ENCODE results near the gene ICAM1. TPM values are rescaled to one million over a fixed set of nuclear protein-coding genes. Genes with fewer than 3 reads are reported as not detected.

The ICAM1 gene, protein sequence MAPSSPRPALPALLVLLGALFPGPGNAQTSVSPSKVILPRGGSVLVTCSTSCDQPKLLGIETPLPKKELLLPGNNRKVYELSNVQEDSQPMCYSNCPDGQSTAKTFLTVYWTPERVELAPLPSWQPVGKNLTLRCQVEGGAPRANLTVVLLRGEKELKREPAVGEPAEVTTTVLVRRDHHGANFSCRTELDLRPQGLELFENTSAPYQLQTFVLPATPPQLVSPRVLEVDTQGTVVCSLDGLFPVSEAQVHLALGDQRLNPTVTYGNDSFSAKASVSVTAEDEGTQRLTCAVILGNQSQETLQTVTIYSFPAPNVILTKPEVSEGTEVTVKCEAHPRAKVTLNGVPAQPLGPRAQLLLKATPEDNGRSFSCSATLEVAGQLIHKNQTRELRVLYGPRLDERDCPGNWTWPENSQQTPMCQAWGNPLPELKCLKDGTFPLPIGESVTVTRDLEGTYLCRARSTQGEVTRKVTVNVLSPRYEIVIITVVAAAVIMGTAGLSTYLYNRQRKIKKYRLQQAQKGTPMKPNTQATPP
- polyA plus RNA-seq (ENCODE audit: insufficient read length in 3 of 3): 1 to 10 TPM; 5.3 to 6.7 (median 6.7) TPM
- long read RNA-seq, donor 1, partial matches to known transcripts: 0 of 1 reads
- long read RNA-seq, donor 1, other reads (novel, unspliced or antisense): 0 of 1 reads
- long read RNA-seq, donor 2, partial matches to known transcripts: 0 of 1 reads
- long read RNA-seq, donor 2, other reads (novel, unspliced or antisense): 0 of 1 reads
- long read RNA-seq, donor 3, partial matches to known transcripts: 0 of 1 reads
- long read RNA-seq, donor 3, other reads (novel, unspliced or antisense): 0 of 1 reads
- long read RNA-seq, donor 4, partial matches to known transcripts: 0 of 2 reads
- long read RNA-seq, donor 4, other reads (novel, unspliced or antisense): 0 of 2 reads
- long read RNA-seq, donor 5: 0 reads
- long read RNA-seq, donor 6: 0 reads
- long read RNA-seq, donor 7, partial matches to known transcripts: 0 of 2 reads
- long read RNA-seq, donor 7, other reads (novel, unspliced or antisense): 0 of 2 reads
- long read RNA-seq, donor 8: 0 reads
- long read RNA-seq, donor 9, partial matches to known transcripts: 0 of 1 reads
- long read RNA-seq, donor 9, other reads (novel, unspliced or antisense): 0 of 1 reads
- long read RNA-seq, donor 10, partial matches to known transcripts: 0 of 2 reads
- long read RNA-seq, donor 10, other reads (novel, unspliced or antisense): 0 of 2 reads
- long read RNA-seq, donor 11, partial matches to known transcripts: 0 of 1 reads
- long read RNA-seq, donor 11, other reads (novel, unspliced or antisense): 0 of 1 reads
- long read RNA-seq, donor 12: 0 reads
- long read RNA-seq, donor 13: 0 reads
- long read RNA-seq, donor 14: 0 reads
- long read RNA-seq, donor 15, partial matches to known transcripts: 0 of 1 reads
- long read RNA-seq, donor 15, other reads (novel, unspliced or antisense): 0 of 1 reads
- long read RNA-seq, donor 16, partial matches to known transcripts: 0 of 3 reads
- long read RNA-seq, donor 16, other reads (novel, unspliced or antisense): 0 of 3 reads

DNA sequence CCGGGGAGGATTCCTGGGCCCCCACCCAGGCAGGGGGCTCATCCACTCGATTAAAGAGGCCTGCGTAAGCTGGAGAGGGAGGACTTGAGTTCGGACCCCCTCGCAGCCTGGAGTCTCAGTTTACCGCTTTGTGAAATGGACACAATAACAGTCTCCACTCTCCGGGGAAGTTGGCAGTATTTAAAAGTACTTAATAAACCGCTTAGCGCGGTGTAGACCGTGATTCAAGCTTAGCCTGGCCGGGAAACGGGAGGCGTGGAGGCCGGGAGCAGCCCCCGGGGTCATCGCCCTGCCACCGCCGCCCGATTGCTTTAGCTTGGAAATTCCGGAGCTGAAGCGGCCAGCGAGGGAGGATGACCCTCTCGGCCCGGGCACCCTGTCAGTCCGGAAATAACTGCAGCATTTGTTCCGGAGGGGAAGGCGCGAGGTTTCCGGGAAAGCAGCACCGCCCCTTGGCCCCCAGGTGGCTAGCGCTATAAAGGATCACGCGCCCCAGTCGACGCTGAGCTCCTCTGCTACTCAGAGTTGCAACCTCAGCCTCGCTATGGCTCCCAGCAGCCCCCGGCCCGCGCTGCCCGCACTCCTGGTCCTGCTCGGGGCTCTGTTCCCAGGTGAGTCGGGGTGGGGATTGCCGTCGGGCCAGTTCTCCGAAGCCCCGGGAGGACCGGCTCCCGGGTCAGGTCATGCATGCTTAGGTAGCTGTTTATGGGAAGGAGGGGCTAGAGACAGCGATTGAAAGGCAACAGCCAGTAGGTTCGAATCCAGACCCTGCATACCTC is at the start of gene ICAM1:
TSS of gene ICAM1 (plus strand) at position 505 of the 779 bp plus-strand sequence. CDS start at position 545, 40 bp downstream.
- peak in 1 of 11 donors; percentile 37 for DNase-seq (ENCODE audit: extremely low read depth in 1 of 11, low read depth in 9 of 11, low spot score in 4 of 11)

DNA sequence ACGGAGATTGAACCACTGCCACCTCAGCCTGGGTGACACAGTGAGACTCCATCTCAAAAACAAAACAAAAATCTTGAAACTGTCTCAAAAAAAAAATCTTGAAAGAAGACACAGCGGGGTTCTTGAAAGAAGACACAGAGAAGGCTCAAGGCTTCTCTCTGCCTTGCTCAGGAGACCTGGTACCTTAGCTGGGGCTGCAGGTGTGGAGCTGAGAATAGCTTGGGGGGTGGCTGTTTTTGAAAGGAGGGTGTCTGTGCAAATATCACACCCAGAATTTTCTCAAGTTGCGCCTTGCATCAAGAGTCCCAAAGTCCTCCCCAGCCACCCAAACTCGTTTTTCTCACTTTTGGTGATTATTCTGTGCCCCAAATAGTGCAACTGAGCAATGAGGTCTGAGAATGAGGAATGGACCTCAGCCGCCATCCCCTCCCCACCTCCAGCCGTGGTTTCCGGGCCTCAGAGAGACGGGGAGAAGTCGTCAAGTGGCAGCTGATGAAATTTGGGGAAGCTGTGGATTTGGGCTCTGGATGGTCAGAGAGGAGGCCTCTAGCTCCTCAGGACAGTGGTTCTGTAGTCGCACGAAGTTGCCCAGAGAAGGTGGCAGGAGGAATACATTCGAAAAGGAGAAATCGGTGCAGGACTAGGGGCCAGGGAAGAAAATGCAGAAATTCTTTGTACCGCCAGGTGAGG is 48.6 kb upstream of the ICAM1 start:
- no peak for DNase-seq (ENCODE audit: extremely low read depth in 1 of 11, low read depth in 9 of 11, low spot score in 4 of 11)

DNA sequence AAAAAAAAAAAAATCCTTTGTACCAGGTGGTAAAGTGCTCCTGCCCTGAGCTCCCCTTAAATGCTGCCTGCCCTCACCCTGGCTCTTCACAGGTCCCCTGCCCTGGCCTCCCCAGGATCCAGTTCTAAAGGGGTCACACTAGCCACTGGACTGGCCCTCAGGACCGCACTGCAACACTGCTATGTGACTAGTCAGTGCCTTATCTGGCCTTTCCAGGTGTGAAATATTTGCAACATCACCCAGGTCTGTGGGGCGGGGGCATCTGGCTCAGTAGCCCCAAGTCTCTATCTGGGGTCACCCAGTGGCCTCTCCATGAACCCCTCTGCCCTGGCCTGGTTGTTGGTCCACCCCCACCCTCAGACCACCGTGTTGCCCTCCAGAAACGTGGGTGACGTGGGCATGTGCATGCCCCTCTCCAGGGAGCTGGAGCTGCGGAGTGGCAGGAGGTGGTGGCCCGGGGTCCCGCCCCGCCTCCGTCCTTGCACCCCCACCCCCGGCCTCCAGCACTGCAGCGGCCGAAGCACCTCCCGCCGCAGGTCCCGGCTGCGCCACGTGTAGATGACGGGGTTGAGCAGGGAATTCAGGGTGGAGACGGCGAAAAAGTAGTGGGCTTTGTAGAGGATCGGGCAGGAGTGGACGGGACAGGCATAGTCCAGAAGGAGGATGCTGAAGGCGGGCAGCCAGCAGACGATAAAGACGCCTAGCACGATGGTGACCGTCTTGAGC is 47.3 kb upstream of the ICAM1 start:
- no peak for DNase-seq (ENCODE audit: extremely low read depth in 1 of 11, low read depth in 9 of 11, low spot score in 4 of 11)

DNA sequence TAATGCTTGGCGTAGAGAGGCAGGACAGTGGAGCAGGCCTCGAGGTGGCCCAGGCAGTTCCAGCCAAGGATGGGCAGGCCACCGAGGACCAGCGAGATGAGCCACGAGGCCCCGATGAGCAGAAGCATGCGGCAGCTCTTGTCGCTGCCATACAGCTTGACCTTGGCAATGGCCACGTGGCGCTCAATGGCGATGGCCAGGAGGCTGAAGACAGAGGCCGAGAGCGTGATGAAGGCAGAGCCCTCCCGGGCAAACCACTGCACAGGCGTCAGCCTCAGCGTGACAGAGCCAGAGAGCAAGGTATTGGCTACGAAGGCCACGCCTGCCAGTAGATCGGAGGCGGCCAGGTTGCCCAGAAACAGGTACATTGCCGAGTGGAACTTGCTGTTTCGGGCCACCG is 46.6 kb upstream of the ICAM1 start:
- no peak for DNase-seq (ENCODE audit: extremely low read depth in 1 of 11, low read depth in 9 of 11, low spot score in 4 of 11)

DNA sequence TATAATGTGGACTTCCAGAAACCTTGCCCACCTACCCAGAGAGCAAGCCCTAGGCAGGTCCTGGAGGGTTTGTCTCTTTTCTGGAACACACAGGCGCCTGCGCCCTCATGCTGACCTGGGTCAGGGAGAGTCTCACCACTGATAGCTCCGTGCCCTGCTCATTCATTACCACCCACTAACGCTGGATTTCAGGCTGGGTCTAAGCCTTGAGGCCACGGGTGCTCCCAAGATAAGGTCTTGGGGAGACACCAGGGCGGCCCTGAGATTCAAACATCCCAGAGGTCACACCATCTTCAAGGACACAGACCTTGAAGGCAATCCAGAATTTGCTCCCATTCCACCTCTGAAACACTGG is 44.9 kb upstream of the ICAM1 start:
- no peak for DNase-seq (ENCODE audit: extremely low read depth in 1 of 11, low read depth in 9 of 11, low spot score in 4 of 11)

DNA sequence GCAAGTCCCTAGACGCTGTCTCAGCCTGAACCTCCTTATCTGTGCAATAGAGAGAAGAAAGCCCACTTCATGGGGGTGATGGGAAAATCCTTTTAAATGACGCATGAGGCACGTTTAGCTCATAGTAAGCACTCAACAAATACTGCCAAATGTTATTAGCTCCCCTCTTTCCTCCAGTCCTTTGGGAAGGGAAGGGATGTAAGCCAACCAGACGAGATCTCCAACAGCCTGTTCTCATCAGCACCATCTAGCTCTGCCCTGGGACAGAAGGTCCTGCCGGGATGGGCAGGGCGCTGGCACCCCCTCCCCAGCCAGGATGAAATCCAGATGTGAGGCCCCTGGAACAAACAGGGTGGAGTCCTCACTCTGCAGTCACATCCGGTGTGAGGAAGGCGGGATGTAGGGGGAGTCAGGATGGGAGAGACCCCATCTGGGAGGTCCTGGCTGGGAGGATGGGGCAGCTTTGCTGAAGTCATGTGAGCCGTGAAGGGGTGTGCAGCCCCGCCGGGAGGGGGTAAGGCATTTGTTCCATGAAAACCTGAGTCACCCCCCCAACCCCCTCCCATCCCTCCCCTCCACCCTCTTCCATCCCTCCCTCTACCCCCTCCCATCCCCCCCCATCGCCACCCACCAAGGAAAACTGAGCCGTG is 44.4 kb upstream of the ICAM1 start:
- DNase-seq (ENCODE audit: extremely low read depth in 1 of 11, low read depth in 9 of 11, low spot score in 4 of 11): peak in 9 of 11 donors; percentile 65 to 88 (median 80)

DNA sequence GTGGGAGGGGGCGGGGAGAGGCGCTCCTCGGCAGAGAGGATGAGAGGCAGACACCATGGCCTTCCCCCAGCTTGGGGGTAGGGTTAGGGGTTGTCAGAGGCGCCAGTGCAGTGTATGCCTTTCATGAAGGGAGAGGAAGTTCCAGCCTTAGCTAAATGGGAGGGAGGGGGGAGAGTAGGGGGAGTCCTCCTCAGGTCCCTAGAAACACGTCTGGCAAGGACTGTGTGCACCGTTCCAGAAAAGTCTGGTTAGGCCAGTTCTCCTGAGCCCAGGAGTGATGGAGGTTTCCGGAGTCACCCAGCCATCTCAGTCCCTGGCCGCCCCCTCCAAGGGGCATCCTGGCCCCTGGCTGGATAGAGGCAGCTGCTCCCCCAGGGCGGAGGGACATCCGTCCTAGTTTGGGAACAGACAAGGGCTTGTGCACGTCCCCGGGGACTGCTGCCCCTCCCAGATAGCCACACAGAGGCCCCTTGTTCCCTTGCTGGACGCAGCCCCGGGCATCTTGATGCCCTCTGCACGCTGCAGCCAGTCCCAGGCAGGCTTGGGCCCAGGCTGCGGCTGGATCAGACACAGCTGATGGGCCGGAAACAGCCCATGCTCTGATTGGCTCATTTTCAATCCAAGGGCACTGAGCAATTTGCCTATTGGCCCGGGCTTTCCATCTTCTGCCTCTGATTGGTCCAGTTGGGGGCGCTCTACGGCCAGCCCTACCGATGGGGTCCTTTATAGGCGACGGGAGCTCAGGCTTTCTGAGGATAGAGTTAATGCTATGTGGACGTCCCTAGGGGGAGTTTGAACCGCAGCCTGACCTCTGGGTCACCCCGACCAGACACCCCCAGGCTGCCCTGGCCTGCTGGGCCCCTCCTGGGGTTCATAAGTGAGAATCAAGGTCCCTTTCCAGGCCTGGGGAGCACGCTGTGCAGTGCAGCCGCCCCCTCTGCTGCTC is 43.6 kb upstream of the ICAM1 start:
- peak in 5 of 11 donors; percentile 47 to 74 (median 69) for DNase-seq (ENCODE audit: extremely low read depth in 1 of 11, low read depth in 9 of 11, low spot score in 4 of 11)

DNA sequence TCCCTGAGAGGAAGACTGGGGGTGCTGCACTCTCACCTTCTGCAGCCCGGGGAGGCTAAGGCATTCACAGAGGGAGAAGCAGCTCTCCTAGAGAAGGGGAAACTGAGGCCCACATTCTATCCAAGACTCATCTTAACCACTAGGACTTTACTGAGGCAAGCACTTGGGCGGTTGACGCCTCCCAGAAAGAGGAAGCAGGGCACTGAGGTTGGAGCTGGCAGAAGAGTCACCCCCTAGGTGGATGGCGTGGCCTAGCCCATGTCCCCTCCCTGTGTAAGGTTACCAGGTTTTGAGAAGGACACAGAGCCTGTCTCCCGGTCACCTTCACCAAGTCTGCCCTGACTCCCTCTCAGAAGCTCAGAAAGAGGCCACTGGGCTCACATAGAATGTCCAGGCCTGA is 42.5 kb upstream of the ICAM1 start:
- no peak for DNase-seq (ENCODE audit: extremely low read depth in 1 of 11, low read depth in 9 of 11, low spot score in 4 of 11)

DNA sequence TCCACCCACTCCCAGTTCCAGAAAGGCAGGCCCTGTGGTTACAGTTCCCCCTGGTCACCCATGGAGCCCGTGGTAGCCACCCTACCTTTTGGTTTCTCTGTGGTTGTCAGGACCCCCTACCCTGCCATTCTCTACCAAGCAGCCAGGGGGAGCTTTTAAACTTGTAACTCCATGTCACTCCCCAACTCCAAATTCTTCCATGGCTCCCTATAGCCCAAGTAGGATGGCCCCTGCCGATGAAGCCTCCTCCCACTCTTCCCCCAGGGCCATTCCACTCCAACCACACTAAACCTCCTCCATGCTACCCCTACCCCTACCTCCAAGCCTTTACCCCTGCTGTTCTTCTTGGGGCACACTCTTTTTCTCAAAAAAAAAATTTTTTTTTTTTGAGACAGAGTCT is 42.0 kb upstream of the ICAM1 start:
- DNase-seq (ENCODE audit: extremely low read depth in 1 of 11, low read depth in 9 of 11, low spot score in 4 of 11): no peak

DNA sequence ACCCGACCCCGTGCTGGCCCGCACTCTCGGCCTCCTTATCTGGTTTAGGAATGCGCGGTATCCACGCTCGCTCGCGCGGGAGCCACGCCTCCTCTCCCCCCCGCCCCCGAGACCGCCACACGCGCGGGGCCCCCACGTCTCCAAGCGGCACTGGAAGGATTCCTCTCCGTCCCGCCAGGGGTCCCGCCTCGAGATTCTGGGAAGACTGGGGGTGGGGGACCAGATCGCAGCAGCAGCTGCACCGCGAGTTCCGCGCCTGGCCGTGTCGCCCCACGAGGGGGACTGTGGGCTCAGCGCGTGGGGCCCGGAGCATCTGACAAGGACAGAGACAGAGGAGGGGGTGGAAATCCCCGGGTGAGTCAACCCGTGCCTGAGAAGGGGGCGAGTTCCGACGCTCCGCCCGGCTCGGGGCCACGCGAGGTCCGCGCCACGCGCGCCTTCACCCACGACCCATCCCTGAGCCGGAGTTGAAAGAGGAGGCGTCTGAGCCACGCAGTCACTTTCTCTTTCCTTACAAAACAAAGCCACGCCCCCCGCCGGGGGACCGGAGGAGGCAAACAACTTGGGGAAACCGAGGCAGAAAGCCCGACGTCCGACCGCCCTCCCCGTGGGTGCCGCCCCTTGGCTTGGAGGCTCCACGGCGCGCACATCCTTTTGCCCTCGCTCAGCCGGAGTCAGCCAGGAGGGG is 40.6 kb upstream of the ICAM1 start:
- peak in 2 of 11 donors; percentile 35 to 36 for DNase-seq (ENCODE audit: extremely low read depth in 1 of 11, low read depth in 9 of 11, low spot score in 4 of 11)

DNA sequence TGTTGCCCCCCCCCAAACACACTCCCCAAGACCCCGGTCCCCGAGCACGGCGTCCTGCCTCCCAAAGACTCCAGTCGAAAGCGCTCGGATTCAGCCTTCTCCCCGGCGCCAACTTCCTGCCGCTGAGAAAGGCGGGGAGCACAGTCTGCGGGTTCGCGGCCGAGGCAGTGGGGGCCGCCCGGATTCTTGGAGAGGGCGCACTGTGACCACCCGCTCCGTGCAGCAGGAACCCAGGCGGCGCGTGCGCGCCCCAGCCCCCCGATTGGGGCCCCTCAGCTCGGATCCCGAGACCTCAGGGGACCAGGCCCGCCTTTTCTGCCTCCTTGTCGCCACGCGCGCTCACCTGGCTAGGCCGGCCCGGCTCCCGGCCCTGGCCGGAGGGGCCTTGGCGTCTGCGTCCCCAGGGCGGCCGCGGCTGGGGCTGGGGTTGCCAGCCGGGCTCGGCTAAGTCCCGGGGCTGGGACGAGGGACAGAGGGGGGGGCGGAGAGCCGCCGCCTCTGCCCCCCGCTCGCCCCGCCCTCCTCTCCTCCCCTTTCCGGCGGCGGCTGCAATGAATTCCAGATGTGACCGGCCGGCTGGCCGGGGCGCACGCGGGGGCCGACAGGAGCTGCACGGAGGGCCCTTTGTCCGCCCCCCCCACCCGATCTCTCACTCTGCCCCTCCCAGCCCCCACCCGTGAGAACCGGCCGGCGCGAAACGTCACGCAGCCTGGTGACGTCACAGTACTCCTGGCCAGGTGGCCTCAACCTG is 39.9 kb upstream of the ICAM1 start, which contains the start of gene S1PR2:
TSS of gene S1PR2 (minus strand) at position 471 of the 751 bp plus-strand sequence. CDS start 6,426 bp downstream, outside the sequence.
- DNase-seq (ENCODE audit: extremely low read depth in 1 of 11, low read depth in 9 of 11, low spot score in 4 of 11): peak in 9 of 11 donors; percentile 49 to 82 (median 74)

DNA sequence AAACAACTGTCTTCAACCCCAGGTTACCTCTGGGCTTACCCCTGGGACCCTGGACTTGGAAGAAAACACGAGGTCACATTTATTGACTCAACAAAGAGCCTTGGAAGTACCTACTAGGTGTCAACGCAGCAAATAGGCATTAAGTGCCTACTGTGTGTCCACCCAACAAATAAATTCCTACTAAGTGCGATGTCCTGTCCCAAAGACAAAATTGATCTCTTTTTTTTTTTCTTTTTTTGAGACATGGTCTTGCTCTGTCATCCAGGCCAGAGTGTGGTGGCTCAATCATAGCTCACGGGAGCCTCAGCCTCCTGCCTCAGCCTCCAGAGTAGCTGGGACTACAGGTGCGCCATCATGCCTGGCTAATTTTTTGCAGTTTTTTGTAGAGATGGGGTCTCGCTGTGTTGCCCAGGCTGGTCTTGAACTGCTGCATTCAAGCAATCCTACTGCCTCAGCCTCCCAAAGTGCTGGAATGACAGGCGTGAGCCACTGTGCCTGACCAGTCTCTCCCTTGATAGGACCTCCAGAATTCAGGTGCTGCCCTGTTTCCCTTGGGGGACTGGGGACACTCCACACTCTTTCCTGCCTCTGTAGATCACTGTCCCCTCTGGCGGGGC is 39.2 kb upstream of the ICAM1 start:
- no peak for DNase-seq (ENCODE audit: extremely low read depth in 1 of 11, low read depth in 9 of 11, low spot score in 4 of 11)

DNA sequence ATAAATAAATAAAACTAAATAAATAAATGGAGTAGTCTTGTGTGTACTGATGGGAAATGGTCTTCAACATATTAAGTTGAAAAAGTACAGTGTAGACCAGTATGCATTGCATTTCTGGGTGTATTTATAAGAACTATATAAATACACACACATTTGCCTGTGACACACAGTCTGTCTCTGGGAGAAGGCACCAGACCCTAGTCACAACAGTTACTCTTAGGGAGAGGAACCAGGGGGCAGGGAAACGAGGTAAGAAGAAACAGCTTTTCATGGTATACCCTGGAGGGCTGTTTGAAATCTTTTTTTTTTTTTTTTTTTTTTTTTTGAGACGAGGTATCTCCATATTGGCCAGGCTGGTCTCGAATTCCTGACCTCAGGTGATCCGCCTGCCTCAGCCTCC is 37.0 kb upstream of the ICAM1 start:
- DNase-seq (ENCODE audit: extremely low read depth in 1 of 11, low read depth in 9 of 11, low spot score in 4 of 11): no peak
